Measurements from ENCODE around the gene NDUFS8.

- TF ChIP-seq CTCF (IDR thresholded peaks at IDR 0.05) (no peak), POLR2A (IDR thresholded peaks at IDR 0.05) (no peak)
These were observed 23.7 kb downstream of the NDUFS8 start for GRCh38 chr11:68053981-68054812.

All from testis (tissue), 2 donors.